Tongue (tissue), 3 donors: Measurements from ENCODE around the gene TAS2R3. TPM values are rescaled to one million over a fixed set of nuclear protein-coding genes. Genes with fewer than 3 reads are reported as not detected.

Experiments
- DNase-seq: peaks from one replicate; pipeline ENCODE4 v3.0.0-alpha.2; 2015
- small RNA-seq: library from RNA; depleted of rRNA; stranded (forward); fragments of <200 nt; gene quantifications from one replicate; pipeline ENCODE3, GENCODE V24; 2014; ENCODE audit warnings: low replicate concordance
- total RNA-seq: library from RNA; depleted of rRNA; stranded (reverse); fragments of >200 nt; gene quantifications from one replicate; pipeline ENCODE4 v1.2.3, GENCODE V29; 2014

Gene TAS2R3
- total RNA-seq, 1 donor from 2014 or later = 5.0 TPM

- peak; percentile 49 for DNase-seq
Measured at GRCh38 chr7:141785706-141786552, 22.0 kb downstream of the TAS2R3 start.

GRCh38 chr7:141788296-141788695, 24.4 kb downstream of the TAS2R3 start:
- no peak for DNase-seq

GRCh38 chr7:141789917-141790316, 26.0 kb downstream of the TAS2R3 start, which contains the start of gene TAS2R5:
TSS of gene TAS2R5 (plus strand) at chr7:141790217. CDS start at chr7:141790362, 145 bp downstream.
- no peak for DNase-seq

DNA sequence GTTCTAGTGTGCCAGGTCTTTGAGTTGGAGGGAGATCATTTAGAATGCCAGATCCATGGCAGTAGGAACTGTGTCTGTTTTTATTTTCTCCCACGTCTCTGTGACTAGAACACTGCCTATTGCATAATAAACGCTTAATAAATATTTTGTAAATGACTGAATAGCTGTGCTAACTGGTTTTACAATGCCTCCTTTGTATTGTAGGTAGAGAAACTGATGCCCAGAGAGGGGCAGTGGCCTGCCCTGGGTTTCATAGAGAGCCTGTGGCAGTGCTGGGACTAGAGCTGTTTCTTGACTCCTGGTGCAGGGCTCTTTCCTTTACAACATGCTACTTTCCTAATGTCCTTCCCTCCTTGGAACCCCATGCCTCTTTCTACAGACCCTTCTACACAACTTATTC, 28.6 kb downstream of the TAS2R3 start:
- no peak for DNase-seq

Small RNAs within 50 kb of the gene (small RNA-seq; reads per million reads assigned to genes)
- gene RNU1-82P = not detected

Other genes with a start within 250 kb of the TAS2R3 start
- gene AGK, start 212.7 kb upstream of the TAS2R3 start, total RNA-seq = 40.0 TPM
- 13.8 TPM for gene DENND11, start 61.9 kb upstream of the TAS2R3 start, total RNA-seq
- gene WEE2, start 55.7 kb upstream of the TAS2R3 start, total RNA-seq = not detected
- 111 TPM for gene SSBP1, start 25.7 kb upstream of the TAS2R3 start, total RNA-seq
- gene TAS2R4, start 12.6 kb downstream of the TAS2R3 start, total RNA-seq = 2.4 TPM
- gene TAS2R5, start 26.1 kb downstream of the TAS2R3 start, total RNA-seq = 4.5 TPM
- not detected for gene PRSS37, start 77.4 kb downstream of the TAS2R3 start, total RNA-seq
- not detected for gene OR9A4, start 152.3 kb downstream of the TAS2R3 start, total RNA-seq
- gene CLEC5A, start 182.9 kb downstream of the TAS2R3 start, total RNA-seq = not detected
- gene TAS2R38, start 209.7 kb downstream of the TAS2R3 start, total RNA-seq = not detected
- gene MGAM, start 231.8 kb downstream of the TAS2R3 start, total RNA-seq = 0.41 TPM